ENCODE data around the gene RENBP.

- TF ChIP-seq, protein P1, sequence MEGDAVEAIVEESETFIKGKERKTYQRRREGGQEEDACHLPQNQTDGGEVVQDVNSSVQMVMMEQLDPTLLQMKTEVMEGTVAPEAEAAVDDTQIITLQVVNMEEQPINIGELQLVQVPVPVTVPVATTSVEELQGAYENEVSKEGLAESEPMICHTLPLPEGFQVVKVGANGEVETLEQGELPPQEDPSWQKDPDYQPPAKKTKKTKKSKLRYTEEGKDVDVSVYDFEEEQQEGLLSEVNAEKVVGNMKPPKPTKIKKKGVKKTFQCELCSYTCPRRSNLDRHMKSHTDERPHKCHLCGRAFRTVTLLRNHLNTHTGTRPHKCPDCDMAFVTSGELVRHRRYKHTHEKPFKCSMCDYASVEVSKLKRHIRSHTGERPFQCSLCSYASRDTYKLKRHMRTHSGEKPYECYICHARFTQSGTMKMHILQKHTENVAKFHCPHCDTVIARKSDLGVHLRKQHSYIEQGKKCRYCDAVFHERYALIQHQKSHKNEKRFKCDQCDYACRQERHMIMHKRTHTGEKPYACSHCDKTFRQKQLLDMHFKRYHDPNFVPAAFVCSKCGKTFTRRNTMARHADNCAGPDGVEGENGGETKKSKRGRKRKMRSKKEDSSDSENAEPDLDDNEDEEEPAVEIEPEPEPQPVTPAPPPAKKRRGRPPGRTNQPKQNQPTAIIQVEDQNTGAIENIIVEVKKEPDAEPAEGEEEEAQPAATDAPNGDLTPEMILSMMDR (conservative IDR thresholded peaks at IDR 0.05; ENCODE audit: low read depth, low read length): no peak
- no peak for TF ChIP-seq EZH2 (IDR thresholded peaks at IDR 0.05; ENCODE audit: borderline replicate concordance, low read depth, low read length, poor library complexity, severe bottlenecking)
Observed at GRCh38 chrX:153934148-153934761, 10.2 kb downstream of the RENBP start.

Measured in A673 (cell line).